Measurements from ENCODE around the gene KNCN. TPM values are rescaled to one million over a fixed set of nuclear protein-coding genes. Genes with fewer than 3 reads are reported as not detected.

KNCN gene
- total RNA-seq, 1 experiment from 2014 or later: not detected

GRCh38 chr1:46575778-46576177, 24.3 kb upstream of the KNCN start:
- Mint-ChIP-seq H3K9me3 (ENCODE audit: low read depth, unreplicated experiment) (no peaks in the 10 kb centered on the region), H3K4me1 (ENCODE audit: low read depth, unreplicated experiment) (no peaks in the 10 kb centered on the region), H3K27me3 (ENCODE audit: unreplicated experiment) (no peaks in the 10 kb centered on the region), H3K27ac (ENCODE audit: unreplicated experiment) (no peak overlapping the region), H3K36me3 (ENCODE audit: insufficient read depth, unreplicated experiment) (peaks cover 6% of the 10 kb centered on the region), H3K4me3 (ENCODE audit: low read depth, unreplicated experiment) (no peak overlapping the region)
- no peak for DNase-seq
- TF ChIP-seq, protein P1, sequence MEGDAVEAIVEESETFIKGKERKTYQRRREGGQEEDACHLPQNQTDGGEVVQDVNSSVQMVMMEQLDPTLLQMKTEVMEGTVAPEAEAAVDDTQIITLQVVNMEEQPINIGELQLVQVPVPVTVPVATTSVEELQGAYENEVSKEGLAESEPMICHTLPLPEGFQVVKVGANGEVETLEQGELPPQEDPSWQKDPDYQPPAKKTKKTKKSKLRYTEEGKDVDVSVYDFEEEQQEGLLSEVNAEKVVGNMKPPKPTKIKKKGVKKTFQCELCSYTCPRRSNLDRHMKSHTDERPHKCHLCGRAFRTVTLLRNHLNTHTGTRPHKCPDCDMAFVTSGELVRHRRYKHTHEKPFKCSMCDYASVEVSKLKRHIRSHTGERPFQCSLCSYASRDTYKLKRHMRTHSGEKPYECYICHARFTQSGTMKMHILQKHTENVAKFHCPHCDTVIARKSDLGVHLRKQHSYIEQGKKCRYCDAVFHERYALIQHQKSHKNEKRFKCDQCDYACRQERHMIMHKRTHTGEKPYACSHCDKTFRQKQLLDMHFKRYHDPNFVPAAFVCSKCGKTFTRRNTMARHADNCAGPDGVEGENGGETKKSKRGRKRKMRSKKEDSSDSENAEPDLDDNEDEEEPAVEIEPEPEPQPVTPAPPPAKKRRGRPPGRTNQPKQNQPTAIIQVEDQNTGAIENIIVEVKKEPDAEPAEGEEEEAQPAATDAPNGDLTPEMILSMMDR (IDR thresholded peaks at IDR 0.05; ENCODE audit: unreplicated experiment): no peak
- BruUV-seq (replicated peaks): no TSS peak
- CTCF ChIA-PET: no interaction called here
- intact Hi-C loops (cut with micrococcal nuclease; ENCODE audit: unreplicated experiment): no loop called here

DNA sequence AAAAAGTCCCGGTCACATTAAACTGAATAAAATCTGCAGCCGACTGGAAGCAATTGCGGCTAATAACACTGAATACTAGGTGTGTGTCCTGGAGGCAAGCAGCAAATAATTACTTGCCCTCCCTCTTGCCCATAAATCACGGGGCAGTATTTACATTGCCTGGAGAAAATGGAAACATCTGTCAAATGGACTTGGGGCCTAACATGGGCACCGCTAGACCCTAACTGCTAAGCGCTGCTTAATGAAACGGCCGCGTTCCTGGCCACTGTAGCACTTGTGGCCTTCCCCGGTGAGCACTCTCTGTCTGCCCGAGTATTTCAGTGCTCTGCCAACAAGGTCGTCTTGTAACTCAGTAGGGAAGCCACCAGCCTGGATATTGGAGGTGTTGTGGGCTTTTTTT, 23.9 kb upstream of the KNCN start:
- no peak for DNase-seq
- Mint-ChIP-seq H3K36me3 (ENCODE audit: insufficient read depth, unreplicated experiment) (peaks cover 4% of the 10 kb centered on the region), H3K27ac (ENCODE audit: unreplicated experiment) (no peak overlapping the region), H3K4me1 (ENCODE audit: low read depth, unreplicated experiment) (no peaks in the 10 kb centered on the region), H3K9me3 (ENCODE audit: low read depth, unreplicated experiment) (no peaks in the 10 kb centered on the region), H3K27me3 (ENCODE audit: unreplicated experiment) (no peaks in the 10 kb centered on the region), H3K4me3 (ENCODE audit: low read depth, unreplicated experiment) (no peak overlapping the region)
- CTCF ChIA-PET: no interaction called here
- TF ChIP-seq, protein P1 (IDR thresholded peaks at IDR 0.05; ENCODE audit: unreplicated experiment): no peak
- no TSS peak for BruUV-seq (replicated peaks)
- intact Hi-C loops (cut with micrococcal nuclease; ENCODE audit: unreplicated experiment): no loop called here

GRCh38 chr1:46571691-46572225, 20.3 kb upstream of the KNCN start:
- no peaks in the 10 kb centered on the region for H3K4me1 Mint-ChIP-seq (ENCODE audit: low read depth, unreplicated experiment)
- H3K4me3 Mint-ChIP-seq (ENCODE audit: low read depth, unreplicated experiment): no peak overlapping the region
- peaks cover 9% of the 10 kb centered on the region for H3K36me3 Mint-ChIP-seq (ENCODE audit: insufficient read depth, unreplicated experiment)
- H3K9me3 Mint-ChIP-seq (ENCODE audit: low read depth, unreplicated experiment): no peaks in the 10 kb centered on the region
- no TSS peak for BruUV-seq (replicated peaks)
- intact Hi-C loops (cut with micrococcal nuclease; ENCODE audit: unreplicated experiment): no loop called here
- no peak for DNase-seq
- H3K27ac Mint-ChIP-seq (ENCODE audit: unreplicated experiment): no peak overlapping the region
- TF ChIP-seq, protein P1 (IDR thresholded peaks at IDR 0.05; ENCODE audit: unreplicated experiment): no peak
- CTCF ChIA-PET: no interaction called here
- H3K27me3 Mint-ChIP-seq (ENCODE audit: unreplicated experiment): no peaks in the 10 kb centered on the region

DNA sequence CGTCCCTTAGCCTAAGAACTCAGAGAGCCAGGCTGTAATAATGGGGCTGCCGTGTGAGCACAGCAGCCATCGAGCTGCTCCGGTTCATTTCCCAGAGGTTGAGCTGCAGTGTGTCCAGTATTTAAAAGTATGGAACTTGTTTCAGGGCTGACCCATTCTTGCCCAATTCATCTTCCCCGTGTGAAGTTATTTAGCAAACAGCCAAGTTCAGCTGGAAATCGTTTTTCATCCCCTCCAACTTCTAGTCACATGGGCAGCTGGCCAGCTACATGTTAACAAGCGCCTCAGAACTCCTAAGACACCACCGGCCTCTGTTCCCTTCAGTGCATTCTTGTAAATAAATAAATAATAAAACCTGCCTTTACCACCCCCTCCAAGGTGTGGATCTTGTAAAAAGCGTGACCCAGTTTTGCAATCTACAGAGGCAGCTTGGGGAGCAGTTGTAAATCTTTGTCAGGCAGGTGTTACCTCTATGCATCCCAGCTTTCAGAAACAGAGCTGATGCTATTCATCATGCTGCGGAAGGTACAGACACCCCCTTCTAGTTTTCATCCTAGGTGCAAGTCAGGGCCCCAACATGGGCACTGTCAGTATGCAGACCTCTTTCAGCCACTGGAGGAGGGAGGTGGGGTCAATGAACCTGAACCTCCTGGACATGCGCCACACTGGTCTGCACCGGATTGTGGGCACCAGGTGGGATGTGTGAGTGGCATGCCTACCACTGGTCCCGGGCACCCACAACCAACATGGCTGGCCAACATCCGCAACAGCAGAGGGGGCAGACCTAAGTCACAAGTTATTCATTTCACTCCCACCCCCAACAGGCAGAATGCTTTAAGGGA, 18.7 kb upstream of the KNCN start:
- H3K27ac Mint-ChIP-seq (ENCODE audit: unreplicated experiment): no peak overlapping the region
- intact Hi-C loops (cut with micrococcal nuclease; ENCODE audit: unreplicated experiment): no loop called here
- no peaks in the 10 kb centered on the region for H3K9me3 Mint-ChIP-seq (ENCODE audit: low read depth, unreplicated experiment)
- peaks cover 4% of the 10 kb centered on the region for H3K36me3 Mint-ChIP-seq (ENCODE audit: insufficient read depth, unreplicated experiment)
- no peaks in the 10 kb centered on the region for H3K4me1 Mint-ChIP-seq (ENCODE audit: low read depth, unreplicated experiment)
- DNase-seq: no peak
- H3K27me3 Mint-ChIP-seq (ENCODE audit: unreplicated experiment): no peaks in the 10 kb centered on the region
- no peak overlapping the region for H3K4me3 Mint-ChIP-seq (ENCODE audit: low read depth, unreplicated experiment)
- TF ChIP-seq, protein P1 (IDR thresholded peaks at IDR 0.05; ENCODE audit: unreplicated experiment): no peak
- CTCF ChIA-PET: no interaction called here
- BruUV-seq (replicated peaks): no TSS peak

Measured in Calu3 (cell line).